Right kidney (tissue), 9 donors: ENCODE measurements around the gene MCRS1.
"Not testable (repeated sequence)": the region's sequence is repeated elsewhere in the genome, so short reads cannot be mapped to it uniquely, and the experiment has no call there.

Experiments
- DNase-seq: peaks from one replicate; pipeline ENCODE4 v3.0.0-alpha.2; 2016
- long read RNA-seq, 8 donors: transcript quantifications; one replicate each; lab custom pipeline, GENCODE V29; 2026

The MCRS1 gene, protein sequence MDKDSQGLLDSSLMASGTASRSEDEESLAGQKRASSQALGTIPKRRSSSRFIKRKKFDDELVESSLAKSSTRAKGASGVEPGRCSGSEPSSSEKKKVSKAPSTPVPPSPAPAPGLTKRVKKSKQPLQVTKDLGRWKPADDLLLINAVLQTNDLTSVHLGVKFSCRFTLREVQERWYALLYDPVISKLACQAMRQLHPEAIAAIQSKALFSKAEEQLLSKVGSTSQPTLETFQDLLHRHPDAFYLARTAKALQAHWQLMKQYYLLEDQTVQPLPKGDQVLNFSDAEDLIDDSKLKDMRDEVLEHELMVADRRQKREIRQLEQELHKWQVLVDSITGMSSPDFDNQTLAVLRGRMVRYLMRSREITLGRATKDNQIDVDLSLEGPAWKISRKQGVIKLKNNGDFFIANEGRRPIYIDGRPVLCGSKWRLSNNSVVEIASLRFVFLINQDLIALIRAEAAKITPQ
- long read RNA-seq, donor 1, transcript MCRS1-201 (15 exons, 1,928 nt): major isoform, 31 of 31 reads
- long read RNA-seq, donor 1, partial matches to known transcripts: 0 of 31 reads
- long read RNA-seq, donor 1, other reads (novel, unspliced or antisense): 0 of 31 reads
- long read RNA-seq, donor 2, transcript MCRS1-201 (15 exons, 1,928 nt): major isoform, 15 of 15 reads
- long read RNA-seq, donor 2, partial matches to known transcripts: 0 of 15 reads
- long read RNA-seq, donor 2, other reads (novel, unspliced or antisense): 0 of 15 reads
- long read RNA-seq, donor 3, transcript MCRS1-201 (15 exons, 1,928 nt): major isoform, 10 of 10 reads
- long read RNA-seq, donor 3, partial matches to known transcripts: 0 of 10 reads
- long read RNA-seq, donor 3, other reads (novel, unspliced or antisense): 0 of 10 reads
- long read RNA-seq, donor 4, transcript MCRS1-201 (15 exons, 1,928 nt): major isoform, 10 of 12 reads
- long read RNA-seq, donor 4, partial matches to known transcripts: 0 of 12 reads
- long read RNA-seq, donor 4, other reads (novel, unspliced or antisense): 0 of 12 reads
- long read RNA-seq, donor 5, transcript MCRS1-201 (15 exons, 1,928 nt): major isoform, 19 of 20 reads
- long read RNA-seq, donor 5, partial matches to known transcripts: 0 of 20 reads
- long read RNA-seq, donor 5, other reads (novel, unspliced or antisense): 0 of 20 reads
- long read RNA-seq, donor 6, transcript MCRS1-201 (15 exons, 1,928 nt): major isoform, 17 of 20 reads
- long read RNA-seq, donor 6, partial matches to known transcripts: 0 of 20 reads
- long read RNA-seq, donor 6, other reads (novel, unspliced or antisense): 0 of 20 reads
- long read RNA-seq, donor 7, transcript MCRS1-201 (15 exons, 1,928 nt): major isoform, 31 of 58 reads
- long read RNA-seq, donor 7, partial matches to known transcripts: 23 of 58 reads
- long read RNA-seq, donor 7, other reads (novel, unspliced or antisense): 0 of 58 reads
- long read RNA-seq, donor 8, transcript MCRS1-201 (15 exons, 1,928 nt): major isoform, 18 of 20 reads
- long read RNA-seq, donor 8, partial matches to known transcripts: 0 of 20 reads
- long read RNA-seq, donor 8, other reads (novel, unspliced or antisense): 0 of 20 reads

DNA sequence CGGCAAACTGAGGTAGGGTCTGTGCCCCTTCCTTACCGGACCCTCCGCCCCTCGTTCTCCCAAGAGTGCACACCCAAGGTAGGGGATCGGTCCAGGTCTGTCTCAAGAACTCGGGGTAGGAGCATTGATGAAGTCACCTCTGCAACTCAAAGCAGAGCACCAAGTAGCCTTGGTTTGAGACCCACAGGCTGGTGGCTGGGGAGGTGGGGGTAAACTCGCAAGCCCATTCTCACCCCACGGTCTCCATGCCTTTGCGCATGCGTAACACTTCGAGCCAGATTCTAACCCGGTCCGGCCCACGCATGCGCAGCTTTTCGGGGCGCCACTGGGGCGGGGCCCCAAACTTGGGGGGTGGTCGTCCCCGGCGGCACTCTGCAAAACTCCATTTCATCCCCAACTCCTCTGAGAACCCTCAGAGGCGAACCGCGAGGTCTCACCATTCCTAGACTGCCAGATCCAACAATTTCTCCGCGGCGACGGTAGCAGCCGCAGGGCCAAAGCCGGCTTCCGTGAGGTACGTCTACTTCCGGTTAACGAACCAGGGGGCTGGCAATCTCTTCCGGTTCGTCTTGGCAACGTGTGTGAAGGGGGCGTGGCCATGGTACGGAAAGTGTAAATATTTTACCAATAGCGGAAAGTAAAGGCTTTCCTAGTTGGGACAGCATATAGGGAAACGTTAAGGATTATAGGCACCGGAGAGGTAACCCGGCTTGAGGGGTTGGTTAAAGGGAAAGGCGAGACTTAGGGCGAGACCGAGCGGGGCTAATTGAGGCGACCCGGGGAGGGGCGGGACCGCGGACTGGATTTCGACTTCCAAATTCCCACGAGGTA is at the start of gene MCRS1:
TSS of gene MCRS1 (minus strand) at position 532 of the 831 bp plus-strand sequence. CDS start 1,411 bp downstream, outside the sequence.
- DNase-seq: peak; percentile 95

DNA sequence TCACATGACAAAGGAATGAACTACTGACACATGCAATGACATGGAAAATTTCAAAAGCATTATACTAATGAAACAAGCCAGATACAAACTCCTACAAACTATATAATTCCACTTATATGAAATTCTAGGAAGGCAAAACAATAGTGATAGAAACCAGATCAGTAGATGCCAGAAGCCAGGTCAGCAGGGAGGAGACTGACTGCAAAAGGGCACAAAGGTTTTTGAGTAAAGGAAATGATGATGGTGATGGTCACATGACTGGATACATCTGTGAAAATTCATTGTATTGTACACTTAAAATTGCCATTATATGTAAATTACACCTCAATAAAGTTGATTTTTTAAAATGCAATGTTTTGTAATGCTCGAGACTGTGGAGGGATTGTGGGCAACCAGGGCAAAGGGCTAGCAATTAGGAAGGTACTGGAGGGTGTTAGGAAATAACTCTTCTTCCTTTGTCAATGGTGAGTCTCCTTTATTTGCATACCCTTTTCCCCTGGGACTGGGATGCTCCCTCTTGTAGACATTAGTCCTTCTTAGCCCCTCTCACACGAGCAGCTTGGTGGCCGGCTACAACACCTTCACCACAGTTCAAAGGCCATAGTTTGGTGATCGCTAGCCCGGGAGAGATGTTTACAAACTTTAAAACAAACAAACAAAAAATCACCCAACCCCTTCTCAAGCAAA is 48.7 kb upstream of the MCRS1 start:
- no peak for DNase-seq

DNA sequence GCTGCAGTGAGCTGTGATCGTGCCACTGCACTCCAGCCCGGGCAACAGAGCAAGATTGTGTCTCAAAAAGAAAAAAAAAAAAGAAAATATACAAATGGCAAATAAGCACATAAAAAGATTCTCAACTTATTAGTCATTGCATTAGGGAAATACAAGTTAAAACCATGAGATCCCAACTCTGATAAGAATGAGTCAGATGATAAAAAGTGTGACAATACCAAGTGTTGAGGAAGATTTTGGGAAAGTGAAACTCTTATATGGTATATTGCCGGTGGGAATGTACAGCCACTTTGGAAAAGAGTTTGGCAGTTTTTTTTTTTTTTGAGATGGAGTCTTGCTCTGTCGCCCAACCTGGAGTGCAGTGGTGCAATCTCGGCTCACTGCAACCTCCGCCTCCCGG is 47.8 kb upstream of the MCRS1 start:
- no peak for DNase-seq

DNA sequence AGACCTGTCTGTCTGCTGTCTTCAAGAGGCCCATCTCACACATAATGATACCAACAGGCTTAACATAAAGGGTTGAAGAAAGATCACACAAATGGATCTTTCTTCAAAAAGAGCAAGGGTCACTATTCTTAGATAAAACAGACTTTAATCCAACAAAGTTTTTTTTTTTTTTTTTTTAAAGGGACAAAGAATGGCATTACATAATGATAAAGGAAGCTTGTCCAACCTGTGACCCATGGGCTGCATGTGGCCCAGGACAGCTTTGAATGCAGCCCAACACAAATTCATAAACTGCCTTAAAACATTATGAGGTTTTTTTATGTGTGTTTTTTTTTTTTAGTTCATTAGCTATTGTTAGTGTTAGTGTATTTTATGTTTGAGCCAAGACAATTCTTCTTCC is 44.3 kb upstream of the MCRS1 start:
- DNase-seq: no peak

DNA sequence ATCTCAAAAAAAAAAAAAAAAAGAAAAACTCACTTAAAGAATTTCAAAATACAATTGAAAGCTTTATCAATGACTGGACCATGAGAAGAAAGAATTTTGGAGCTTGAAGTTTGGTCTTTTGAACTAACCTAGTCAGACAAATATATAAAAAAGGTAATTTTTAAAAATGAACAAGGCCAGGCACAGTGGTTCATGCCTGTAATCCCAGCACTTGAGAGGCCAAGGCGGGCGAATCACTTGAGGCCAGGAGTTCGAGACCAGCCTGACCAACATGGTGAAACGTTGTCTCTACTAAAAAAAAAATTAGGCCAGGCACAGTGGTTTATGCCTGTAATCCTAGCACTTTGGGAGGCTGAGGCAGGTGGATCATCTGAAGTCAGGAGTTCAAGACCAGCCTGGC is 42.8 kb upstream of the MCRS1 start:
- not testable (repeated sequence) for DNase-seq

DNA sequence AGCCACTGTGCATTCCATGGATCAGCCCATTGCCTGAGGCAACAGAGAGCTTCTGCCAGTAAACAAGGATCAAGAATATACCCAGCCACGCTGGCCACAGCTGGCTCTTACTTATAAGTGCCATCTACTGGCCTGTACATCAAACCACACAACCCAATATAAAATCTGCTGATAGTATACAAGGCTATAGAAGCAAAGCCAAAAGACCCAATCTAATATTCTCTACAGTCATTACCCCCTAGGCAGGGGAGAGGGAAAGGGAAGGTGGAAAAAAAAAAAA is 41.9 kb upstream of the MCRS1 start:
- DNase-seq: no peak

DNA sequence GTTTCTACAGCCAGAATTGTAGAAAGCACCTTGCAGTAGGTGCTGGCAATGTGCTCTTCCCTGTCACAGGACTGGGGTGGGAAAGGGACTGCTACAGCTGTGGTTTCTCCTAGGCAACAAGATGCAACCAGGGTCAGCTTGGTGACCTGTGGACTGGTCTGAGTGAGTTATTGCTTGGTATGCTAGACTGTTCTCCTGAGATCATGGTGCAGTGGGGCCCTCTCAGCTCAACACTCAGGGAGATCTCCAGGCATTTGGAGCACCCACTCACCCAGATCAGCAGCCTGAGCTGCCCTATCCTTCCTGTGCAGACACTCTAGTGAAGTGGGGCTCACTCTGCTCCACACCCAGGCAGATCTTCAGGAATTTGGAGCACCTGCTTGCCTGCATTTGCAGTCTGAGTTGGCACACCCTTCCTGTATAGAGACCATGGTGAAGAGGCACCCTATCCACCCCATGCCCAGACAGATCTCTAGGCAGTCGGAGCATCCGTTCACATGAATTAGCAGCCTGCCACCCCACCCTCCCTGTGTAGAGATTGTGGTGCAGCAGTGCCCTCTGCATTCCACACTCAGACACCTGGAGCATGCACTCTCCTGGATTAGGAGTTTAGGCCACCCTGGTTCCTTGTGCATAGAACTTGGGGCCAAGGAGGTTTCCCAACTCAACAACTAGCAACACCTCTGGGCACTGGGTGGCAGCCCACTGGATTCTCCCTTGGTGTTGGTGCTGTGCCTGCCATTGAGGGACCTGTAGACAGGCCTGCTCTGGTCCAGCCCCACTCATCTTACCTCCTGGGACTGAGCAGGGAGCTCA is 41.3 kb upstream of the MCRS1 start:
- no peak for DNase-seq

DNA sequence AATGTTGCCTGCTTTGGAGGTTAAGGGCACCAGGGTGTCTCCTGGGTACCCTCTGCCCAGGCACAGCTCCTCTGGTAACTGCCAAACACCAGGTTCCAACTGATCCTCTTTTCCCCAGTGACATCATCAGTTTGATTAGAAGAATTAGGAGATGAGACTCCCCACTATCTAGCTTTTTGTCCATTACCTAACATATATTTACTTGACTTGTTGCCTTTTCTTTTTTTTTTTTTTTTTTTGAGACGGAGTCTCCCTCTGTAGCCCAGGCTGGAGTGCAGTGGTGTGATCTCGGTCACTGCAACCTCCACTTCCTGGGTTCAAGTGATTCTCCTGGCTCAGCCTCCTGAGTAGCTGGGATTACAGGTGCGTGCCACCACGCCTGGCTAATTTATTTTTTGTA is 37.6 kb upstream of the MCRS1 start, which contains the start of gene FAM186B:
TSS of gene FAM186B (minus strand) at position 101 of the 400 bp plus-strand sequence. CDS start 162 bp downstream, outside the sequence.
- not testable (repeated sequence) for DNase-seq

DNA sequence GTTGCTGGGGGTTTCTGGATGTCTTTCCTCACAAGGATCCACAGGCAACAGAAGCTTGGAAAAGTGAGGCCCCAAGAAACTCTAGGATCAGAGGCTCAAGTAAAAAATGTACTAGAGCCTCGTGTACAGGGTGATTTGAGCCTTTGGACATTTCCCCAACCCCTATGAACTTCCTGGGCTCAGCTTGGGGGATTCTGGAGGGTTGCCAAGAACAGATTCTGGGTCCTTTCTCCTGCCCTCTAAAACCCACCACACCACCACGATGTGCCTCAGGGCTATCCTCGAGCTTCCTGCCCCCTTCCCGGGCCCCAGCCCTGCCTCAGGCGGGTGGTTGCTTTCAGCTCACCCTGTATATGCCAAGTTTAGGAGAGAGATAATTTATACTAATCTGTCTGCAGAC is 36.9 kb upstream of the MCRS1 start:
- DNase-seq: no peak

DNA sequence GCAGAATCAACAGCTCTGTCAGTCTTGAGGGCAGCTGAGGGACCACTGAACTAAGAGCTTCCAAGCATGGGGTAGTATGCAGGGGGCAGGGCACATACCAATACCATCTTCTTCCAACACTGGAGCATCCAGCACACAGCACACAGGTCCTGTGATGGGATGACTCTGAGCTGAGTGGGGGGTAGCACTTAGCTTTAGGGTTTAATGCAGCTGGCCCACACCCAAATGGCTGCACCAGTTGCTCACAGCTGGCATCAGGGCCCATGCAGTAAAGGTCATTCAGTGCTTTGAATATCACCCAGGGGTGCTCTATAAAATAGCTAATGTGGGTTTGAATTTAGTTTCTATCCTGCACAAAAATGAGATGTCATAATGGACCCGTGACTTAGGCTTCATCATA is 35.8 kb upstream of the MCRS1 start:
- DNase-seq: no peak

DNA sequence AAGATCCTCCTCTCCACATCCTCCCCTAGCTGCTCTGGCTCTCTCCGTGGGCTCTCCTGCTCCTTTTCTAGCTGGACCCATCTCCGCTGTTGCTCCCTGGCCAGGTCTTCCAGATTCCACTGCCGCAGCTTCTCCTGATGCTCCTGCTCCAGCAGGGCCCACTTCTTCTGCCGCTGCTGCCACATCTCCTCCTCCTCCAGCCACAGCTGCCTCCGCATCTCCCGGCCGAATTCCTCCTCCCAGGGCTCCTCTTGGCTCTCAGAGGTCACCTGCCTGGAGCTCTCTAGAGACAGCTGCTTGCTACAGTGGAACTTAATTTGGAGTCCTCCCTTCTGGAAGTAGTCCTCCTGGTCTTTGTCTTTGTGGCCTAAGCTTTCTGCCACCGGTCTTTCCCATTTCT is 32.0 kb upstream of the MCRS1 start:
- no peak for DNase-seq

DNA sequence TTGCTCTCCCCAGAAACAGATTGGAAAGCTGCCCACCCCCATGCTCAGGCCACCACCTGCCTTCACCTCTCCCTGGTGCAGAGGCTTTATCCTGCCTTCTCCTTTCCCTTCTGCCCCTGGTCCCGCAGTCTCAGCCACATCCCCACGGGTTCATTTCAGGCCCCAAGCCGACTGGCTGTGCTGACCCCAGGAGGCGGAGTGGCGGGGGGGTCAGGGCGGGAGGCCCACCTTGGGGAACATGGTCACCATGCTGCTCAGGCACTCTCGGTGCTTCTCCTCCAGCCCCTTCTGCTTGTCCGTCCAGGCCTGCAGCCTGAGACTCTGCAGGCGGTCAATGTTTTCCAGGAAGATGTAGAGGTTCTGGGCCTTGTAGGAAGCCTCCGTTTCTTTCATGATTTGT is 30.6 kb upstream of the MCRS1 start:
- DNase-seq: no peak

DNA sequence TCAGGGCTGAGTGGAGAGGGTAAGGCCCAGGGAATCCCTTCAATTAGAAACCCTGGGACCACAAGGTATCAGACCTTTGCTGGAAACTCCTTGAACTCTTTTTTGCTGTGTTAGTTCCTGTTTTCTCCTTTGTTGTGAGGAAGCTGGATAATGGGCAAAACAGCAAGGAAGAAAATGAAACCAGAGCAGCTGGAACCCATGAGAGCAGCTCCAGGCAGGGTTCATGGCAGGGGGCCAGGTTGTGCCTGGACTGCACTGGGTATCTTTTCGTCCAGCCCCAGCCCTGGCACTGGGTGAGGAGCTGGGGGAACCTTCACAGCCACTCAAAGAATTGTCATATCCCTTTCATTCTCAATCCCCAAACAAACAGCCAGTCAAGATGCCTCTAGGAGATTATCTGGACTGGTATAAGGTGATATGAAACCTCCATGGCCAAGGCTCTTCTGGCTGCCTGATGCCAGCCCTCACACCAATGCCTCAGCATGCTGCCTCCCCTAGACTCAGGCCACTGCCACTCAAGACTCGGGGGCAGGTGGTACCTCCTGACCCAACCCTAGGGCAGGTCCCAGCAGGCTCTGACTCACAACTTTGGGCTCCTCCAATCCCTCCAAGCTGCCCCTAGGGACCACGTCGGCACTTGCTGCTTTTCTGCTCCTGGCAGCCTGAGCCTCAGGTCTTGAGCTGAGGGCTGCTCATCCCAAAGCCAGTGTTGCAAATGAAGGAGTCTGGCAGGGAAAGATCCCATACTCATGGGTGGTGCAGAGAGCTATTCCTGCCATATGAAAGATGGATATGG is 21.0 kb upstream of the MCRS1 start:
- DNase-seq: no peak

DNA sequence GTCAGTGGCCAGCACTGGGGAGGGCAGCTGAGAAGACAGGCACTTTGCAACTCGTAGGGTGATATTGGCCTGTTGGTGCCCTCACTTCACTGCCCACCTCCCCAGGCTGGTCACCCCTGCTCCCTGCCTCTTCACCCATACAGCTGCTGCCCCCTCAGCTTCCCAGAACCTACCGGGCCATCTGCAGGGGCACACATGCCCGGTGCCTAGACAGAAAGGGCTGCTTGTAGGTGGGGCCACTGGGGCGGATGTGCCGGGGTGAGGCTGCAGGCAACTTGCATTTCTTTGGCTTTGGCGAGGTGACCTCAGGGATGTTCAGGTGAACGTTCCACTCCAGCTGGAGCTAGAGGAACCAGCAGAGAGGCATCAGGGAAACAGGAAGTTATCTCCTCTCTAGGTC is 20.3 kb upstream of the MCRS1 start:
- DNase-seq: no peak

DNA sequence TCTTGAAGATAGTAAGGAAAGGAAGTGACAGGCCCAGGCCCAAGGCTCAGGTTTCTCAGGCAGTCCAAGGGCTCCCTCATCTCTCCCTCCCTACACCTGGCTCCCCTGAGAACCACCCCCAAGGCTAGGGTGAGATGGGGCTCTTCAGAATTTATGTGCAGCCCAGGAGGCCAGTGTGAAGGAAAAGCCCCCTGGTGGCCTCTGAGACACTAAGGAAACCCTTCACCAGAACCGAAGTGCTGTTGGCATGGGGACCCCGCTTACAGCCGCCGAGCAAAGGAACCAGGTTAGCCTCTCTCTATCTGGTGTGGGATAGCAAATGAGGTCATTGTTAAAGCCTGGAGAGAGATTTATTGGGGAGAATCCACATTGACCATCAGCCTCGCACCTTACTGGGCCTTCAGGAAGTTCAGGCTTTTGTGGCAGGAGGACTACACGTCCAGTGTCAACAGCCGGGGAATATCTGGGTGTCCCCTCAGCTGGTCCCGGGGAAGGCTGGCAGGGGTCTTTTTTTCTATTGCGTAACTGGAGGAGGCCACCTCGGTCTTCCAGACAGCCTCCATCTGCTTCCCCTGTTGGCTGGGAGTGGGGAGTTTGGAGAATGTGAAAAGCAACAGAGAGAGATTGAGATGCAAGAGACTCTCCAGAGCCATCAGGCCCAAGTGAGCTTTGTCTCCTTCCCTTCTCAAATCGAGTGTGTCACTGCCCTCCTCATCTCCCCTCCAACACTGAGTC is 19.4 kb upstream of the MCRS1 start:
- no peak for DNase-seq

DNA sequence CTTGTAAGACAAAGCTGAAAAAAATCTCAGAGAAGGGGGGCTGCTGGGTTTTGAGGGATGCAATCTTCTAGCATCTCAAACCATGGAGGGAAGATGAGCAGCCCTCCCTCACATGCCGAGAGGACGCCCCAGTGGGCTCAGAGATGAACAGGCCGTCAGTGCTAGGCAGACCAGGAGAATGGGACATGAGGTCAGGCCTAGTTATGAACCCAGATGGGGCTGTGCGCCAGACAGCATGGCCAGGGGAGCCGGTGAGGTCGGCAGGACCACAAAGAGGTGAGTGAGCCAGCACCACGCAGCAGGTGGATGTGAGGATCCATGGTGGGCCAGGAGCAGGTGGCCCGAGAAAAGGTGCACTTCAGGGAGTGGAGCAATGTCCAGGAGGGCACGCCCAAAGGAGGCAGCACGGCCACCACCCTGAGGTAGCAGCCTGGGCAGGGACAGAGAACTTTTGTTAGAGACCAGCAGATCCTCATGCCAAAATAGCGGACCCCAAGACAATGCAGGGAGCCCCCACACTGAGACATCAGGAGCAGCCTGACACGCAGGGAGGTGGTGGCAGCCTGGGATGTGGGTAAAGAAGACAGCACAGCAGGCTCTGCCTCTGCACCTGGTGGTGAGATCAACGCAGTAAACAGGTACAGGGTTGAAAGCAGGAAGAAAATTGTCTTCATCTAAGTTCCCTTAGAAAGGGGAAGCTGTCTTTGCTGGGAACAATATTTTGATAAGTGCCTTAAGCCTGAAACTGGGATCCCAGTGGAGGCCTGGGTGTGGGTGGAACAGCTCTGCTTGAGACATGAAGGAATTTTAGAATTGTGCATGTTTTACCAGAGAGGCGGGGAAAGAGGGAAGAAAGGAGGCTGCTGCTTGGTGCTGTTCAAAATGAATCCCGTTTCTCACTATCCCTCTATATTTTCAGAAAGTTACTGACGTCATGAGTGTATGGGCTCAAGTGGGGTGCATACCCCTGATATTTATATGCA is 17.8 kb upstream of the MCRS1 start:
- DNase-seq: no peak

DNA sequence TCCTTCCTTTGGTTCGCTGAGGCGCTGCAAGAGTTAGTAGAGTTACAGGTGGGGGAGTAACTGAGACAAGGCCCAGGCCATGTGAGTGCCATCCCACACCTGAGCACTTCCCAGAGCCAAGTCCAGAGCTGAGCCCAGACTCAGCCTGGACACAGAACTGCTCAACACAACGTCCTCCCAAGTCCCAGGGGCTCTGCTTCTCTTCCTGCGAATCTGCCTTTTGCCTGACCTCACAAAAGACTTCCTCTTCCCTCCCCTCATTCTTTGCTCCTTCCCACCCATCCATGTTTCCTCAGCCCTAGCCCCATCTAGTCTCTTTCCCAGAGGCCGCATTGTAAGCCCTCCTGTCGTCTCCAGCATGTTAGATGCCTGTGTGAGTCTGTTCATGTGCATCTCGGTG is 16.6 kb upstream of the MCRS1 start:
- DNase-seq: no peak
